CD4-positive, alpha-beta T cell treated with Interleukin-12 subunit alpha and Interleukin-12 subunit beta, for 1 hour (primary cell): Measurements from ENCODE around the gene PCDH9.
"Not testable (repeated sequence)": the region's sequence is repeated elsewhere in the genome, so short reads cannot be mapped to it uniquely, and the experiment has no call there.

Source experiments
- DNase-seq: peaks from one replicate; pipeline ENCODE4 v3.0.0-alpha.2; 2020

The PCDH9 gene

DNA sequence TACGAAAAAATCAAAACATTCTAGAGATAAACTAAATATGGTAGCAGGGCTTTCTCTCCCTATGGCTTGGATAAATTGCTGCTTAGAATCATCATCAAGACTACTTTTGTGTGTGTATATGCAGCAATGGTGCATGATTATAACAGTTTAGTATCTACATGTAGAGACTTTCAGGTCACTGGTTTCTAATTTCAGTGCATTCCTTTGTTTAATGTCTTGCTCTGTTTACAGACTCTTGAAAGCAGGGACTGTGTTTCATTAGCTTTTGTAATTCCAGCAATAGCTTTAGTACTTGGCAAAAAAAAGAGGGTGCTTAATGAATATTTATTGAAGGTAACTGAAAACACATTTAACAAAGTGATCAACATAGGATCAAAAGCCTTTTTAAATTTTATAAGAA lies 420.7 kb downstream of the PCDH9 start:
- DNase-seq = no peak

DNA sequence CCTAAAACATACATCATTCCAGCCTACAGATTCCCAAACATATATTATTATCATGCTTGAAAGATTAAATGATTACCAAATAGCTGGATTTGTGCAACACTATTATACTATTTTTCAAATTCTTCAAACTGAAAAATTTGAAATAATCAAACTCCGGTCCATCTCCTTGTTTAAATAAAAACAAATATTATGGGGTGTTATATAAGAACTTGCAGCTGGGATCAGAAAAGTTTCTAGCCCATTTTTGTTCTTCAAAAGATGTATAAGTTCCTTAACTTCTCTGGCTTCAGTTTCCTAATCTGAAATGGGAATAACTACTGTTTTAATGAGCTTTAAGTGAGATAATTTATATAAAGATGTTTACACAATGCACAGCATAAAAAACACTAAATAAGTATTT lies 422.9 kb downstream of the PCDH9 start:
- no peak for DNase-seq

DNA sequence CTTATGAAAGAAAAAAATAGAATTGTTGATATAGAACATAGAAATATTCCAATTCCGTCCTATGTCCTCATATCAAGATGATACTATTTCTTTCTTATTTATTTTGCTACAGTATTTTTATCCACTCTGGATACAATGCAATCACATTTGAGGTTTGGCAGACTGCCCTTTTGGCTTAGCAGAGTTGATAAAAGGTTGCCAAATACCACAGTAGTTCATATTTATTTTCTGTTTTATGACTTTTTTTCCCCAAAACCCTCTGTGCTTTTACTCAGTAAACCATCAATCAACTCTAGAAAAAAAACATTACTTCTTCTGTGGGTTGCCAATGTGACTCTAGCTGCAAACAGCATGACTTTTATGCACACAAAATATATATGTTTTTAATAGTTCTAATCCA lies 424.5 kb downstream of the PCDH9 start:
- DNase-seq = no peak

DNA sequence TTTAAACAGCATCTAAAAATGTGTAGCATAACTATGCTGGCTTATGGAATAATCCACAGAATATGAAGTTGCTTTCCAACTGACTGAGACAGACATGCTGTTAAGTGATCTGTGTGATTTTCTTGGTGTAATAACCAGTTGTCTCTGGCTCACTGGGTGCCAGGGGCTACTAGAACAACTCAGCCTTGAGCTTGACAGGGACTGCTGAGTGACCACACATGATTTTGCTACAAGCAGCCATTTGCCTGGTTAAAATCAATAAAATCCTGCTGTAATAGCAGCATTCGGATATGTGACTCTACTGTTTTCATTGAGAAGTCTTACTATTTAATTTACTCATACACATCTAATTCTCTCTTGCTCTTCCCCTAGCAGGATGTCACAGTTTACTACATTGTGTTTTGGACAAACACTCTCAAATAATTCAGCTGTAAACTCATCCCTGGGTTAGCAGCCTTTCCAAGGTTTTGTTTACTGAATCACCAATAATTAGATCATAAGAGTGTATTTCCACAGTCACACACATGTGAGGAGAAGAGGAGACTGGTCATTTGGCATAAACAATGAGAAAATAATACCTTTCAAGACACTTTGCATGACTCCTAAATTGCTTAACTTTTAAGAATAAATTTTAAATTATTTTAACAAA lies 426.2 kb downstream of the PCDH9 start:
- no peak for DNase-seq

DNA sequence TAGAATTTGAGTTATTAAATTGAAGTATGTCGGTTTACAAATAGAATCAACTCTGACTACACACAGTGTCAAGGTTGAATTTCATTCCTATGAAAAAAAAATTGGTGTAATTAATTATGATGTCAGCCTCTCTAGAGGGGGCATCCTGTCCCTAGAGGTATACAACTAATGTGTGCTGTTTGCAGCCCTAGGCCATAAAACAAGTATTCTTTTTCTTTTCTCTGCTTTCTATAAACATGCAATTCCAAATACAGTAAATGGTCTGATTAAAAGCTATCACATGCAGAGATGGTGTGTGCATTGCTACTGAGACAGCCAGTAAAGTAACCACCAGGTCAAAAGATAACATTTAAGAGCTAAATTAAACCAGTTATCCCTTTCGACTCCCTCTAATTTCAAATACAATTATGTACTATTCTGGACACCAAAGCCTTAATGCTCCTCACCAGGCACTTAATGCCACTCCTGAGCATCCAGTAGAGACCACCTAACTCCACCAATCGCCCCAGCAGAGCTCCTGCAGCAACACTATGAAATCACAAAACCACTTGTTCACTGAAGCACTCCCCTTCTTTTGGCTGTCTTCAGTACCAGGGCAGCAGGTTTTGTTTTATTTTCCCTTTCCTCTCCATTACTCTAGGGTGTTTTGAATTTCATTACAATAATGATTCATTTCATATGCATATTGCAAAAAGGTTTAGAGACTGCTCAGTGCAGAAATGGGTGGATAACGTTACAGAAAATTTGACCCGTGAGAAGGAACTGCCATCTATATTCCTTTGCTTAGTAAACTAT lies 426.9 kb downstream of the PCDH9 start:
- no peak for DNase-seq

DNA sequence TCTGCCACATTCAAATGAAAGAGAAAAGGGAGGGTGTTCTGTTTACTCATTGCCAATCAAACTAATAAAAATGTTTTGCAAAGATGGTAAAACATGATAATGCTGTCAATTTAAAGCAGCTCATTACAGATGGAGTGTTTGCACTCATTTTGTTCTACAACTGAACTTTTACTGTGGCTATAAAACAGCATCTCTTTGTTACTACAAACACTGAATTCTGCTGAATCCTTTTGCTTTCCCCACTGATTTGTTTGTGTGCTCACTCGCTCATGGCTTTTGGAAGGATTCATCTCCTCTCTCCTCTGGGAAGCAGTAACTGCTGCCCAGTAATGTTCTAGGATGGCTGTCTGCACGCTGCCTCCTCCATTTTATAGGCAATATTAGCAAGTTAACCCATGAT lies 434.5 kb downstream of the PCDH9 start:
- DNase-seq = no peak

DNA sequence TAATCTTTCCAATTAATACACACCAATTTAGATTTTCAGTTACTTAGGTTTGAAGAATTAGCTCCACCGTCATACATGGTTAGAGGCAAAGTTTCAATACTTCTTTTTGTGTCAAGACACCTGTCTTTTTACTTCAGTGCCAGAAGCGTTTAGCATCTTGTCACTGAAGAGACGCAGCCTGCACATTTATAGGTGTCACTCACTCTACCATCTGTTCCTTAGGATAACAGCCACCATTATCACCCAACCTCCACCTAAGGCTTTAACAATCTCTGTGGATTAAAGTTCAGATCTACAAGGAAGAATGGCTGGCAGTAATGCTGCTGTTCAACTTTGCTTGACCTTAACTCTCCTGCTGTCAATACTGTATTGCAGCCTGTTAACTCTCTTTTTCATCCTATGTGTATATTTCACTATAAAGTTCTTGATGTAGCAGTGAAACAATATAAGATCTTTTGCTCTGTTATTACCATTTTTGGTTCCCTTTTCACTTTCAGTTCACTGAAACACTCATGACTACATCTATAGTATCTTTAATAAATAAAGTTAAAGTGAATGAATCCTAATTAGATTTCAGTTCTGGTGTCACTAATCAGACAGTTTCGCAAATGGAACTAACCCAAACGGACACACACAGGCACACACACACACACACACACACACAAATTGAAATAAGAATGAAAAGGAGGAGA lies 435.6 kb downstream of the PCDH9 start:
- no peak for DNase-seq

DNA sequence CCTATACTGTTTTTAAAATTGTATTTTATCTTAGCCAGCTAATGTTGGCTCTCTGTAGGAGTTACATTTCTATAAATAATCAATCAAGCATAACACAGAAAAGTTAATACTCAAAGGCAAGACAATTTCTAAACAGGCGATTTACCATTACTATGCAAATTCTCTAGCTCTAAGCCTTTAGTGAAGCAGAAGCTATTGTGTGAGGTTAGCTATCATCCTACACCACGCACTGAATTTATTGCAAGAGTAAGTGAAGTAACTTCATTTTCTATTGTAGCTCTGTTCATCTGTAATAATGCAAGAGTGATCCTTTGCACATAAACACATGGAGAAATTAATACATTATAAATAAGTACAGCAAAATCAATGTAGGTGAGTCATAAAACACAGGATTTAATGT lies 439.3 kb downstream of the PCDH9 start:
- DNase-seq = no peak

DNA sequence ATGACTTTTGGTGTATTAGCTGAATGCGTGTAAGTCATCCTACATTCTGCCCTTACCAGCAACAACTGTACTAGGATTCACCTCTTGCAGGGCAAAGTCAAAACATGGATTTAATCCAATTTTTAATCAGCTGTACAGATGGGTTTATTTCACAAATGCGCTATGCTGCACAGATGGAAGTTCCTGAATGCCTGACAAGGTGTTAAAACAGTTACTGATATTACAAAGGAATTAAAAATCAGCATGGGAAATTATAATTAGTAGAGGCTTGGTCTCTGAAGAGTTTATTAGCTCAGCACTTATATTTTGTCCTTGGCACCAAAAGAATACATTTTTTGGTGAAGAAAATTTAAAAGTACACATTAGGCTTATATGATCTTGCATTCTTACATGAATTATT lies 448.9 kb downstream of the PCDH9 start:
- no peak for DNase-seq

DNA sequence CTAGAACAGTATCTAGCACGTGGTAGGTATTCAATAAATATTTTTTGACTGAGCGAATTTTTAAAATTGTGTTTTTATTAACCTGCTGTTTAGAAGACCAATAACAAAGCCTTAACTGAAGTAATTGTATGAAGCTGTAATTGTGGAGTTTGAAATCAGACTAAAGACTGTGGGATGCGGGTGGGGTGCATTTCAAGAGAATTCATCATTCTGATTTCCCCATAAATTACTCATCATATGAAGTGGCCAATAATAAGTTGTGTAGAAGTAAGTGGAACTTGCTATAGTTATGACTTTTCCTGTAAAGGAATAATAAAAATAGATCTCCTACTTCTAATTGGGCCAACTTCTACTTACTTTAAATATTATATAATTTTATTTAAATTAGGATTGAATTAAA lies 449.3 kb downstream of the PCDH9 start:
- DNase-seq = no peak

DNA sequence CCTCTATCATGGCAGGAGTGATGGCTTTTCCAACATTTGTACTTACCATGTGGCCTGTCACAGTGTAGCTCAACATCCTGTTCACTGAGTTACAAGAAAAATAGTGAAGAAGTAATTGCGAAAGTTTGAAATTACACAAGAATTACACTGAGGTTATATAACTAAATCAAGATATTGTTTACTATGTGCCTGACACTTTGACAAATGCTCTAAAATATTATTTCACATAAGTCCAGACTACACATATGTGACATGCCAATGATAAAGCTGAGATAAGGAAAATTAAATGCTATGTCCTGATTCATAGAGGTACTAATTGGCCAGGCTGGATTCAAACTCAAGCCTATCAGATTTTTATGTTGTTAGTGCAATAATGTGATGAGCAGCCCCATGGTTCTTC lies 451.7 kb downstream of the PCDH9 start:
- DNase-seq = no peak

DNA sequence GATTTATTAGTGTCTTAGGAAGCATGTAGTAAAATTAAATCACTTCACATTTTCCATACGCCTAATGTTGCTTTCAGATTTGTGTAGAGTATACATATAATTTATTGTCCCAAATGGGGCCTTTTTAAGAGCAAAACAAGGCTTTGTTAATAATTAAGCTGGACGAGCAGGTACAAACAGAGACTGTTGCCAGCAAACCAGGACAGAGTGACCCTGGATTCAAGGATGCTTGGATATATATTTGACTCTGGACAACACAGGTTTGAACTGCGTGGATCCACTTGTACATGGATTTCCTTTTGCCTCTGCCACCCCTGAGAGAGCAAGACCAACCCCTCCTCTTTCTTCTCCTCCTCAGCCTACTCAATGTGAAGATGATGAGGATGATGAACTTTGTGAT lies 454.9 kb downstream of the PCDH9 start:
- no peak for DNase-seq

DNA sequence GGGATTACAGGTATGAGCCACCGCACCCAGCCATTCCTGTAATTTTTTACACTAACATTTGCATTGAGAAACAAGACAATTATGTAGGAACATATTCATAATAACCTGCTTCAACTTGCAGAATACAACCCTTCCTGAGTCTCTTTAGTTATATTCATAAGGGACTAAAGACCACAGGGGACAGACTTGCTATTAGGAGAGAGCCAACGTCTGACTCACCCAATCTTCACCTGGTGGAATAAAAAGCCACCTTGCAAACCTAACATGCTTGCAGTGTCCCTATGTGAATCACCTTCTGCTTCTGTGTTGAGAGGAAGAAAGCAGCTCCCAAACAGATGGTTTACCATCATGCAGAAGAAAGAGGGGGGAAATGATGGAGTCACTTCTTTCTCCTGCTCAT lies 456.1 kb downstream of the PCDH9 start:
- DNase-seq = no peak

DNA sequence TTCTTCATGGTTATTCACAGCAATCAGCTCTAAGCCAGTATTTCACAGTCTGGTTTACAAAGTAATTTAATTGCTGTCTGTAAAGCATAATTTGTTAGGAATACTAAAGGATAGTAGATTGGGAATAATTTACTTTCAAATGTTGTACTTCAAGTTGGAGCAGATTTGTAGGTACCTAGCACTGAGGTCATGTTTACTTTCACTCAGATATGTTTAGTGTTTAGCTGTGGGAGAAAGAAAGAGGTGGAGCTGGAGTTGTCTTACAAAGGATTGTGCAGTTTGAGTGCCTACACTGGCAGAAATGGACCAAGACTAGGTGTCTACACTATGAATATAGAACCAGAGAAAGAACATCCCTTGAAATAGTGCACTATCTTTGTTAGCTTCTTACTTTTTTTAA lies 464.6 kb downstream of the PCDH9 start:
- no peak for DNase-seq

DNA sequence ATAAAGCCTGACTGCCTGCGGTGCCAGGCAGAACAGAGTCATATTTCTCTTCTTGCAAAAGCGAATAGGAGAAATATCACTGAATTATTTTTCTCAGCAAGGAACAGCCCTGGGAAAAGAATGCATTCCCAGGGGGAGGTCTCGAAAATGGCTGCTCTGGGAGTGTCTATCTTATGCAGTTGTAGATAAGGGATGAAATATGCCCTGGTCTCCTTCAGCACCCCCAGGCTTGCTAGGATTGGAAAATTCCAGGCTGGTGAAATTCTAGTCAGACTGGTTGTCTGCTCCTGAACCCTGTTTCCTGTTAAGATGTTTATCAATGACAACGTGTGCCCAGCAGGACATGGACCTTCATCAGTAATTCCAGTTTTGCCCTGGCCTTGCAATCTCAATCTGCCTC lies 469.5 kb downstream of the PCDH9 start:
- DNase-seq = not testable (repeated sequence)

DNA sequence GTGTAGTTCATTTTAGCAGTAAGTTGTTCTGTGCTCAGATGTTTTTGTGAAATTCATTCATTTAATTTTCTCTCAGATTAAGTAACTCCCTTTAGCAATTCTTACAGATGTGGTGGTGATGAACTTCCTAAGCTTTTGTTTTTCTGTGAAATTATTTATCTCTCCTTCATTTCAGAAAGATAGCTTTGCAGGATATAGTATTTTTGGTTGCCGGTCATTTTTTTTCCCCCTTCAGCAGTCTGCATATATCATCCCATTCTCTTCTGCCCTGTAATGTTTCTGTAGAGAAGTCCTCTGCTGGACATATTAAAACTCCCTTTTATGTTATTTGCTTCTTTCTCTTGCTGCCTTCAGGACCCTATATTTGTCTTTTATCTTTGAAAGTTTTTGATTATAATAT lies 470.2 kb downstream of the PCDH9 start:
- DNase-seq = no peak

DNA sequence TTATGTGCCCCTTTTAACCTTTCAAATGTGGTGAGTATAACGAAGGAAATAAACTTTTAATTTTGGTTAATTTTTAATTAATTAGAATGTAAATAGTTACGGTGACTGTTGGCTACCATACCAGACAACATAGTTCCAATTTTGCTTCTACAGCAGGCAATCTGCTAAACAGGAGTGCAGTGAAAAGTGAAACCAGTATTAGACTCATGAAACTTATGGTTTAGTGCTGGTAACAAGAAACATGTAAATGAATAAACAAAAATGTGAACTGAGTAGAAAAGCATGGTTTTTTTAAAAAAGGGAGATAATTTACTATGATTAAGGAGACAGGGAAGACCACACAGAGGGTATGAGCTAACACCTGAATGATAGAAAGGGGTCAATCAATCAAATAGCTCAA lies 478.4 kb downstream of the PCDH9 start:
- no peak for DNase-seq

DNA sequence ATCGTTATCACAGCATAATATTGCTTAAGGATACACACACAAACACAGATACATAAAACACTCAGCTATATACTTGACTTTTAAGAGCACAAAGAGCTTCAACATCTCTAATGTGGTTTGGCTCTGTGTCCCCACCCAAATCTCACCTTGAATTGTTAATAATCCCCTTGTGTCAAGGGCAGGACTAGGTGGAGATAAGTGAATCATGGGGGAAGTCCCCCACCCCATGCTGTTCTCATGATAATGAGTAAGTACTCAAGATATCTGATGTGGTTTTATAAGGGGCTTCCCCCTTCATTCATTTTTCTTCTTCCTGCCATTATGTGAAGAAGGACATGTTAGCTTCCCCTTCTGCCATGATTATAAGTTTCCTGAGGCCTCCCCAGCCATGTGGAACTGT lies 481.4 kb downstream of the PCDH9 start:
- DNase-seq = no peak

DNA sequence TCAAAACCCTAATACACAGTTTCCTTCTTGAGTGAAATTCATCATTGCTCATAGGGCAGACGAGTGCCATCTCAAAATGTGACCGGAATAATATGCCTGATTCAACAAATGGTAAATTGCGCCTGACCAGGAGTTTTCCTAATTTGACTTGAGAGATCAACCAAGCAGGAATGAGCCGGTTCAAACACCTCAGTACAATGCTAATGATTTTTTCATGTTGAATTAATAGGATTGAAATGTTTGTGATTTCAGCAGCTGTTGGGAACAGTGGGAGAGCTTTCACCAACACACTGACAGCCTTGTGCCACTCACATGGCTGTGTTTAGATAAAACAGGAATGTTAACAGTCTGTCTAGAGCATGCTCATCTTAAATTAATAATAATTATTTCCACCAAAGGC lies 484.8 kb downstream of the PCDH9 start:
- no peak for DNase-seq

DNA sequence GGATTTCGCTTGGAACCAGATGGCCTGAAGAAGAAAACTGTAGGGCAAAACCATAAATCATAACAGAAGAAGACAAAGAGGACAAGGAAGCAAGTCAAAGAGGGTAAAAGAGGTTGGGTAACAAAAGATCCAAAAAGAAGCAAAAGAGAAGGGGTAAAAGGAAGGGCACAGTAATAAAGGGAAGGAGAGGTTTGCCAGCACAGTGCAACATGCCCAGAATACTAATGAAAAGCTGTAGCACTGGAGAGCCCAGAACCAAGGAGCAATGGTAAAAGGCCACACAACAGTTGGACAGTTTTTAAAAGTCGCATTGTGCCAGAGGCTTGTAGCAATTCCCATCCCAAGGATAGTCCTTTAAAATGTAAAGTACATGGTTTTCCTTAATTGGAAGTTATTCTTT lies 506.6 kb downstream of the PCDH9 start:
- no peak for DNase-seq

DNA sequence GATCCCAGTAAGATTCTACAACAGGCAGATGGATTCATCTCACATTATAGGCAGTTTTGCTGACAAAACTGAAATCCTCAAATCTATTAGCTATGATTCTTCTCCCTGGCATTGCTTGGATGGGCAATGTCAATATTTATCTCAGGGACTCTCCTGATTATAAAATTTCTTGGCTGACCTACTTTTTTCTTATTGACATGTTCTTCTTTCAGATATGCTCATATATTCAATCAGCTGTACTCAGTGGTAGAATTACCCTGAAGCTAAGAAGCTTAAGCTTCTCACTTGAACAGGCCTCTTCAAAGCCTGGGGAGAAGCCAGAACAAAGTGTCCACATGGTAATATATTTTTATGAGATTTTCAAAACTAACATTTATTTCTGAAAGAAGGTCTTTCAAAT lies 513.6 kb downstream of the PCDH9 start:
- DNase-seq = no peak

DNA sequence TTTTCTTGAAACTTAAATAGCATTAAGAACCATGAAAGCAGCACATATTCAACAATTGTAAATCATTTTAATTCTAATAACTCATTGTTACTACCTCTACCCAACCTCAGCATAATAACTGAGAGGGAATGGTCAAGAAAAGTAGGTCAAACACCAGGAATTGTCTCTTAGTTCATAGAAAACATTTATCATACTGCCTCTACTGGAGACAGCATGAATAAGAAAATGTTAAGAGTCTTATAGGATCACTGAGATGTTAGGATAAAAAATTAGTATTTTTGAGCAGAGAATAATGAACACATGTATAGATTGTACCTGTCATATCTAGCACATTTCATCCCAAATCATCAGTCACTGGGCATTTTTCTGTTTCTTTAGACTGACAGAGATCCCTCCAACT lies 515.3 kb downstream of the PCDH9 start:
- DNase-seq = no peak

DNA sequence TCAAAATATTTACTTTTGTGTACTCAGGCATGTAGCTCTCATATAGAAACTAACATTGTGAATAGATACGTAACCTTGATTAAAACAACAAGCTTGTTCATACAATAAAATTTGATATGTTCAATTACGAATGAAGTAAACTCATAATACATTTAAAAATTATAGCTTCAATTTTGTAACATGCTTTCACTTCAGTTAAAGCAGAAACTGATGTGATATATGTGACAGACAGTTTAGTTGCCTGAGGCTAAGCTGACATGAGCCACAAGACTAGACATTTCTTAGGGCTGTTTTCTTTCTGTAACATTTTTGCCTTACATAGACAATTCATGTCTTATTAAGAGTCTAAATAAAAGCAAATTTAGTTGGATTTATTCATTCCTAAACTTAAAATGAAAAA lies 526.0 kb downstream of the PCDH9 start:
- no peak for DNase-seq

DNA sequence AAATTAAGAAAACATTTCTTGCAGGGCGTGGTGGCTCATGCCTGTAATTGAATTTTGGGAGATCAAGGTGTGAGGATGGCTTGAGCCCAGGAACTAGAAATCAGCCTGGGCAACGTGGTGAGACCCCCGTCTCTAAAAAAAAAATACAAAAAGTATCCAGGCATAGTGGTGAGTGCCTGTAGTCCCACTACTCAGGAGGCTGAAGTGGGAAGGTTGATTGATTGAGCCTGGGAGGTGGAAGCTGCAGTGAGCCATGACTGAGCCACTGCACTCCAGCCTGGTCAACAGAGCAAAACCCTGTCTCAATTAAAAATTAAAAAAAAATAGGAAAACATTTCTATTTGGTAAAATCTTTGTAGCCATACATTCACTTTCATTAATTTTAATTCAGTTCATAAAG lies 526.5 kb downstream of the PCDH9 start:
- no peak for DNase-seq
